Omental fat pad (tissue), 4 donors: ENCODE measurements around the gene SIGLEC8. TPM values are rescaled to one million over a fixed set of nuclear protein-coding genes. Genes with fewer than 3 reads are reported as not detected.

ENCODE experiments used
- ATAC-seq: fragments of 150-250 bp; one replicate; pipeline ENCODE4 v1.9.1; 2016; ENCODE audit warnings: mild to moderate bottlenecking, moderate library complexity; ENCODE audit not compliant: low FRiP score
- DNase-seq: peaks from one replicate; pipeline ENCODE4 v3.0.0-alpha.2; 2019; ENCODE audit warnings: low spot score
- total RNA-seq, 4 donors: library from RNA; depleted of rRNA; stranded (reverse); fragments of >200 nt; gene quantifications; one replicate each; pipeline ENCODE4 v1.1.0, GENCODE V29; 2016
- TF ChIP-seq, protein P1 (sequence below), 3 donors: fragments of 450-650 bp; IDR thresholded peaks; one replicate each; pipeline ENCODE4 v1.5.1; 2016 to 2017; ENCODE audit warnings: antibody characterized with exemption in 3 of 3, mild to moderate bottlenecking in 3 of 3, moderate library complexity in 2 of 3

Gene SIGLEC8
- total RNA-seq: 1 to 10 TPM in 1 of 4 donors, under 1 TPM in 1, not detected in 2; 0.46 to 1.4 TPM

DNA sequence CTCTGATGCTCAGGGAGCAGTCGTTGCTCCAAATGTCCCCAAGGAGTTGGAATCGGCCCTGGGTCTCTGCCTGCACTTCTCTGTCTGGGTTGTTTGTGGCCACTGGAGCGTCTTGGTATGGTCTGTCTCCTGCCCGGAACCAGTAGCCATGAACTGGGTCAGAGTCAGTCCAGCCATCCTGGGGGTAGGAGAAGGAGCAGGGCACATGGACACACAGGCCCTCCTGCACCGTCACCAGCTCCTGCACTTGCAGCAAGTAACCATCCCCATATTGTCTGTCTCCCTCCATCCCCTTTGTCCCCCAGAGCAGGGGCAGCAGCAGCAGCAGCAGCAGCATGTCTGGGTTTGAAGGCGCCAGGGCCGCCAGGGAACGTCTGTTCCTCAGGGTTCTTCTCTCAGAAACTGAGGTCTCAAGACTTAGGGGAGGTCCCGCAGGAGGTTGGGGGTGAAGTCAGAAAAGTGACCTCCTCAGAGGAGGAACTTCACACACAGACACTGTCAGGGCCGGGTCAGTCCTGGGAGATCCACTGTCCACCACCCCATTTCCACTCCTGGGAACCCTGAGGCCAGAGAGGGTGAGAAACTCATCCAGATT is at the start of gene SIGLEC8:
Gene SIGLEC8, minus strand, starts transcription at position 404 of the 595 bp plus-strand sequence. Its CDS starts 67 bp downstream, at position 337.
- DNase-seq: no peak
- no peak for ATAC-seq
- TF ChIP-seq, protein P1, sequence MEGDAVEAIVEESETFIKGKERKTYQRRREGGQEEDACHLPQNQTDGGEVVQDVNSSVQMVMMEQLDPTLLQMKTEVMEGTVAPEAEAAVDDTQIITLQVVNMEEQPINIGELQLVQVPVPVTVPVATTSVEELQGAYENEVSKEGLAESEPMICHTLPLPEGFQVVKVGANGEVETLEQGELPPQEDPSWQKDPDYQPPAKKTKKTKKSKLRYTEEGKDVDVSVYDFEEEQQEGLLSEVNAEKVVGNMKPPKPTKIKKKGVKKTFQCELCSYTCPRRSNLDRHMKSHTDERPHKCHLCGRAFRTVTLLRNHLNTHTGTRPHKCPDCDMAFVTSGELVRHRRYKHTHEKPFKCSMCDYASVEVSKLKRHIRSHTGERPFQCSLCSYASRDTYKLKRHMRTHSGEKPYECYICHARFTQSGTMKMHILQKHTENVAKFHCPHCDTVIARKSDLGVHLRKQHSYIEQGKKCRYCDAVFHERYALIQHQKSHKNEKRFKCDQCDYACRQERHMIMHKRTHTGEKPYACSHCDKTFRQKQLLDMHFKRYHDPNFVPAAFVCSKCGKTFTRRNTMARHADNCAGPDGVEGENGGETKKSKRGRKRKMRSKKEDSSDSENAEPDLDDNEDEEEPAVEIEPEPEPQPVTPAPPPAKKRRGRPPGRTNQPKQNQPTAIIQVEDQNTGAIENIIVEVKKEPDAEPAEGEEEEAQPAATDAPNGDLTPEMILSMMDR (IDR thresholded peaks at IDR 0.05): no peak

DNA sequence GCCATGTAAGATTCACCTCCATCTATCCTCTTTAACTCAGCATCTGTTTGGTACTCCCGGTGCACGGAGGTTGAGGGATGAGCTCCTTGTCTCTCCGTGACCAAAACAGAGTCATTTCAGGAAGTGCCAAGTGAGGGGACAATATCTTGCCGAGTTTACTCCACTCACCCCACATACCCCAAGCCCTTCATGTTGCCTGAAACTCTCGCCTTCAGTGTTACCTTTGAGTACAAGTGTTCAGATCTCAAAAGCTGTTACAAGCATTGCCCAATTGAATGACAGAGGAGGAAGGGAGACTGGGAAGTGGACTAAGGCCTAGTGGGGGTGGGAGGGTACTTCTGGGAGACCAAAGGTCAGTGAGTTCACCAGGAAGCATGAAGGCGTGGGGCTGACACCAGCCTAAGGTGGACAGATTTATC is 49.4 kb upstream of the SIGLEC8 start:
- DNase-seq: no peak
- ATAC-seq: no peak

GRCh38 chr19:51507192-51507591 is 48.9 kb upstream of the SIGLEC8 start:
- TF ChIP-seq, protein P1 (IDR thresholded peaks at IDR 0.05): no peak
- DNase-seq (no peak), ATAC-seq (no peak)

More for the DNA sequence above, 49.4 kb upstream of the SIGLEC8 start:
- TF ChIP-seq, protein P1 (IDR thresholded peaks at IDR 0.05): no peak

DNA sequence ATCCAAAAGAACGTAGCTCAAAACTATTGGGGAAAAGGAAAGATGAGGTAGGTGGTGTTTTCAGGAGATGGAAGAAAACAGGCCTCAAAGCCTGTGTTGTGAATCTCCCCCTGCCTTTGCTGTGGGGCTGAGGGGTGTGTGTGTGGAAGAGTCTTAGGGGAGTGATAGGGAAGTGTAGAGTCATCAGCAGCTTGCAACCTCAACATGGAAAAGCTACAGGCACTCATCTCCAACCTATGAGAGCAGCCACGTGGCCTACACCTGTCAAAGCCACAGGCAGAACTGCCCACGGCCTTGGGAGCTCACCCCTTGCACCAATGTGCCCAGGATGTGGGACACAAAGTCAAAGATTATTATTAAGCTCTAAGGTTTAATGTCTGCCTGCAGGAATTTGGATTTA is 47.6 kb upstream of the SIGLEC8 start:
- TF ChIP-seq, protein P1 (IDR thresholded peaks at IDR 0.05): no peak
- ATAC-seq: no peak
- no peak for DNase-seq

- ATAC-seq (no peak), DNase-seq (no peak)
- TF ChIP-seq, protein P1 (IDR thresholded peaks at IDR 0.05): no peak
Observed at GRCh38 chr19:51503896-51504295, 45.6 kb upstream of the SIGLEC8 start.

DNA sequence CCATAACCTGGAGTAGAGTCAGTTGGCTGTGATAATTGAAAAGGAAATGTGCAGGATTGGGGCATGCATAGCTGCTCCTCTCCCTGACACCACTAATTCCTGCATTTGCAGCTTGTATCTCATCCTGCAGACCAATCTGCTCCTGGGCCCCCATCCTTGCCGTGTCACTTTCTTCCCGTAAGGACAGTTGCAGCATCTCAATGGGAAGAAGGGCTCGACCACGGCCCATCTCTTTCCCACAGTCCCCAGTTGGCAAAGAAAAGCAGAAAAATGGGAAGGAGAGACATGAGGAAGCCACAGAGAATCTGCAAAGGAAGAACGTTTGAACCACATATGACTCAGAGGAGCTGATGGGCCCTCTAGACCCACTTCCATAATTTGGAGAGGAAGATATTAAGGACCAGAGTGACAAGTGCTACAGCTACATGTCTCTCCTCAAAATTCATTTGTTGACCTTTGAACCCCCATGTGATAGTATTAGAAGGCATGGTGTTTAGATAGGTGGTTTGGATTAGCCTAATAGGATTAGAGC is 45.1 kb upstream of the SIGLEC8 start:
- no peak for DNase-seq

More for the DNA sequence above, 45.1 kb upstream of the SIGLEC8 start:
- ATAC-seq: no peak
- TF ChIP-seq, protein P1 (IDR thresholded peaks at IDR 0.05): no peak
